WTC11 (cell line): Measurements from ENCODE around the gene ACOX3. TPM values are rescaled to one million over a fixed set of nuclear protein-coding genes. Genes with fewer than 3 reads are reported as not detected.

Source experiments
- ATAC-seq: fragments of 200-7000 bp; cut with Tn5 transposase; 2 replicates; pipeline ENCODE4 v1.10.0; 2021; ENCODE audit warnings: mild to moderate bottlenecking, moderate library complexity
- CTCF ChIA-PET: fragments of 300-600 bp; sonication (Branson Sonifier 250); formaldehyde crosslinking; loops from one replicate; lab custom pipeline; 2021; ENCODE audit warnings: antibody characterized with exemption; lab: Charles Lee
- POLR2A ChIA-PET: fragments of 350-600 bp; sonication (Branson Sonifier 250); formaldehyde crosslinking; loops from one replicate; lab custom pipeline; 2021; ENCODE audit warnings: antibody characterized with exemption; lab: Charles Lee
- DNase-seq: peaks from one replicate; pipeline ENCODE4 v3.0.0; 2021; ENCODE audit warnings: low spot score
- H3K27ac Mint-ChIP-seq: 2 replicates; pipeline ENCODE4 v1.8.0; 2021; ENCODE audit warnings: mixed read lengths
- H3K27me3 Mint-ChIP-seq: 2 replicates; pipeline ENCODE4 v1.8.0; 2021; ENCODE audit warnings: low read depth, mild to moderate bottlenecking, moderate library complexity, mixed read lengths
- H3K36me3 Mint-ChIP-seq: 2 replicates; pipeline ENCODE4 v1.8.0; 2021; ENCODE audit warnings: mixed read lengths
- H3K4me1 Mint-ChIP-seq: 2 replicates; pipeline ENCODE4 v1.8.0; 2022; ENCODE audit warnings: mixed read lengths
- H3K4me3 Mint-ChIP-seq: 2 replicates; pipeline ENCODE4 v1.8.0; 2021; ENCODE audit warnings: mild to moderate bottlenecking, moderate library complexity, mixed read lengths
- H3K9me3 Mint-ChIP-seq: 2 replicates; pipeline ENCODE4 v1.8.0; 2021; ENCODE audit warnings: mixed read lengths
- EMX1 ChIP-seq: fragments of 250-450 bp; sonication (Bioruptor Pico); IDR thresholded peaks from 2 replicates; pipeline ENCODE4 v1.8.0; 2021; ENCODE audit warnings: mild to moderate bottlenecking
- ETV6 ChIP-seq: sonication (generic); formaldehyde crosslinking; IDR thresholded peaks from 2 replicates; pipeline ENCODE4 v1.8.1; 2022; ENCODE audit warnings: mild to moderate bottlenecking, missing genetic modification reagents
- FOXK1 ChIP-seq: sonication (generic); formaldehyde crosslinking; IDR thresholded peaks from 2 replicates; pipeline ENCODE4 v1.8.0; 2022; ENCODE audit warnings: mild to moderate bottlenecking, moderate library complexity, missing genetic modification reagents
- GTF2I ChIP-seq: fragments of 250-450 bp; sonication (Bioruptor Pico); conservative IDR thresholded peaks from 2 replicates; pipeline ENCODE4 v1.4.0; 2021; ENCODE audit warnings: mild to moderate bottlenecking
- KAT7 ChIP-seq: sonication (generic); formaldehyde crosslinking; IDR thresholded peaks from 2 replicates; pipeline ENCODE4 v1.8.1; 2023; ENCODE audit warnings: missing genetic modification reagents, mild to moderate bottlenecking, borderline replicate concordance
- NR1H2 ChIP-seq: sonication (generic); formaldehyde crosslinking; IDR thresholded peaks from 2 replicates; pipeline ENCODE4 v1.9.0; 2021; ENCODE audit warnings: mild to moderate bottlenecking, moderate library complexity, missing genetic modification reagents
- NR2C2 ChIP-seq: sonication (generic); formaldehyde crosslinking; IDR thresholded peaks from 2 replicates; pipeline ENCODE4 v1.8.0; 2022; ENCODE audit warnings: mild to moderate bottlenecking, missing genetic modification reagents
- RELA ChIP-seq: sonication (generic); formaldehyde crosslinking; IDR thresholded peaks from 2 replicates; pipeline ENCODE4 v1.8.1; 2022; ENCODE audit warnings: missing genetic modification reagents, mild to moderate bottlenecking, borderline replicate concordance
- SOX15 ChIP-seq: fragments of 250-450 bp; sonication (Bioruptor Pico); IDR thresholded peaks from 2 replicates; pipeline ENCODE4 v1.9.0; 2021; ENCODE audit warnings: mild to moderate bottlenecking
- TCF7 ChIP-seq: sonication (generic); formaldehyde crosslinking; IDR thresholded peaks from 2 replicates; pipeline ENCODE4 v1.8.0; 2022; ENCODE audit warnings: mild to moderate bottlenecking, low read depth, missing genetic modification reagents, moderate library complexity
- TEAD1 ChIP-seq: sonication (generic); formaldehyde crosslinking; IDR thresholded peaks from 2 replicates; pipeline ENCODE4 v1.8.0; 2022; ENCODE audit warnings: mild to moderate bottlenecking, missing genetic modification reagents
- ZBTB21 ChIP-seq: sonication (generic); formaldehyde crosslinking; IDR thresholded peaks from 2 replicates; pipeline ENCODE4 v1.8.1; 2023; ENCODE audit warnings: mild to moderate bottlenecking, missing genetic modification reagents, borderline replicate concordance
- ZNF317 ChIP-seq: sonication (generic); formaldehyde crosslinking; IDR thresholded peaks from 2 replicates; pipeline ENCODE4 v1.8.1; 2023; ENCODE audit warnings: low read depth, mild to moderate bottlenecking, moderate library complexity, missing genetic modification reagents, borderline replicate concordance
- ZNF396 ChIP-seq: fragments of 250-450 bp; sonication (Bioruptor Pico); IDR thresholded peaks from 2 replicates; pipeline ENCODE4 v1.8.0; 2021; ENCODE audit warnings: mild to moderate bottlenecking, moderate library complexity, borderline replicate concordance
- total RNA-seq: library from RNA; stranded (reverse); gene quantifications from 3 replicates; pipeline ENCODE4 v1.2.3, GENCODE V29; 2021
- TF ChIP-seq, protein P1 (sequence below): sonication (generic); formaldehyde crosslinking; IDR thresholded peaks from 2 replicates; pipeline ENCODE4 v1.8.1; 2023; ENCODE audit warnings: mild to moderate bottlenecking, missing genetic modification reagents
- TF ChIP-seq, protein P2 (sequence below): sonication (generic); formaldehyde crosslinking; conservative IDR thresholded peaks from 2 replicates; pipeline ENCODE4 v1.8.1; 2023; ENCODE audit warnings: mild to moderate bottlenecking, low read depth, missing genetic modification reagents, moderate library complexity
- TF ChIP-seq, protein P3 (sequence below): sonication (generic); formaldehyde crosslinking; IDR thresholded peaks from 2 replicates; pipeline ENCODE4 v1.8.1; 2023; ENCODE audit warnings: mild to moderate bottlenecking, missing genetic modification reagents
- TF ChIP-seq, protein P4 (sequence below): sonication (generic); formaldehyde crosslinking; conservative IDR thresholded peaks from 2 replicates; pipeline ENCODE4 v1.8.1; 2022; ENCODE audit warnings: mild to moderate bottlenecking, missing genetic modification reagents
- TF ChIP-seq, protein P5 (sequence below): sonication (generic); formaldehyde crosslinking; IDR thresholded peaks from 2 replicates; pipeline ENCODE4 v1.8.0; 2023; ENCODE audit warnings: missing genetic modification reagents, mild to moderate bottlenecking, borderline replicate concordance
- TF ChIP-seq, protein P6 (sequence below): fragments of 250-450 bp; sonication (Bioruptor Pico); conservative IDR thresholded peaks from 2 replicates; pipeline ENCODE4 v1.9.0; 2021; ENCODE audit warnings: mild to moderate bottlenecking

Gene ACOX3
- total RNA-seq, 1 experiment from 2014 or later: 10.7 TPM

DNA sequence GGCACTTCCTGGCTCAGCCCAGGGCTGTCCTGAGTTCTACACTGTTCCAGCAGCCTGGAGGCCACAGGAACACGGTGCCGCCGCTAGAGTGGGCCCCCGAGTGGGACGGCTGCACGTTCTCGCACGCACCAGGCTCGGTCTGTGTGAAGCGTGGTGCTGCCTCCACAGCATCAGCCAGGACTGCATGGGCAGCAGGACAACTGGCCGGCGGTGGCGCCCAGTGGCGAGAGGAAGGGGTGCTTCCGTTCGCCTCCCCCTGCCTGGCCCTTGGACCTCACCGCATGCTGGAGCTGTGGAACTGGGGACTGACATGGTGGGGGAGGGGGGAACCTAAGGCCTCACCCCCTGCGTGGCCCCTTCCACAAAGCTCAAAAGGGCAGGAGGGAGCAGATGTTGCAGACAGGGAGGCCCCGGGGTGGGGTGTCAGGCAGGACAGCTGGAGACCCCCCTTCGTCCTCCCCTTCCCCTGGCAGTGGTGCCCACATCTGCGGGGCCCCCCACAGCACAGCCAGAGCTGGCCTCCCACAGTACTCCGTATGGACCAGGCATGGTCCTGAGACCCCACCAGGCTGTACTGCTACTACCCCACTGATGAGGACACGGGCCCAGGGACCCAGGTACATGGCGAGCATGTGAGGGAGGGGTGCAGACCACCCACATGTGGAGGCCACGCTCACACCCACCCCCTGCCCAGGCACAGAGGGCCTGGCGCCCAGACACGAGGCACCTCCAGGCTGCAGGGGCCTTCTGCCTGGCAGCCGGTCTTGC is 58.5 kb downstream of the ACOX3 start:
- H3K9me3 Mint-ChIP-seq: no peaks in the 10 kb centered on the region
- no peak overlapping the region for H3K27ac Mint-ChIP-seq
- ATAC-seq: no peak
- DNase-seq: no peak
- ChIA-PET POLR2A (no interaction called here), CTCF (no interaction called here)
- no peak overlapping the region for H3K4me3 Mint-ChIP-seq
- TF ChIP-seq SOX15 (CRISPR knock-in tag) (no peak), GTF2I (CRISPR knock-in tag) (no peak)
- TF ChIP-seq, protein P1, sequence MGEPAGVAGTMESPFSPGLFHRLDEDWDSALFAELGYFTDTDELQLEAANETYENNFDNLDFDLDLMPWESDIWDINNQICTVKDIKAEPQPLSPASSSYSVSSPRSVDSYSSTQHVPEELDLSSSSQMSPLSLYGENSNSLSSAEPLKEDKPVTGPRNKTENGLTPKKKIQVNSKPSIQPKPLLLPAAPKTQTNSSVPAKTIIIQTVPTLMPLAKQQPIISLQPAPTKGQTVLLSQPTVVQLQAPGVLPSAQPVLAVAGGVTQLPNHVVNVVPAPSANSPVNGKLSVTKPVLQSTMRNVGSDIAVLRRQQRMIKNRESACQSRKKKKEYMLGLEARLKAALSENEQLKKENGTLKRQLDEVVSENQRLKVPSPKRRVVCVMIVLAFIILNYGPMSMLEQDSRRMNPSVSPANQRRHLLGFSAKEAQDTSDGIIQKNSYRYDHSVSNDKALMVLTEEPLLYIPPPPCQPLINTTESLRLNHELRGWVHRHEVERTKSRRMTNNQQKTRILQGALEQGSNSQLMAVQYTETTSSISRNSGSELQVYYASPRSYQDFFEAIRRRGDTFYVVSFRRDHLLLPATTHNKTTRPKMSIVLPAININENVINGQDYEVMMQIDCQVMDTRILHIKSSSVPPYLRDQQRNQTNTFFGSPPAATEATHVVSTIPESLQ (CRISPR knock-in tag): no peak
- TF ChIP-seq, protein P2, sequence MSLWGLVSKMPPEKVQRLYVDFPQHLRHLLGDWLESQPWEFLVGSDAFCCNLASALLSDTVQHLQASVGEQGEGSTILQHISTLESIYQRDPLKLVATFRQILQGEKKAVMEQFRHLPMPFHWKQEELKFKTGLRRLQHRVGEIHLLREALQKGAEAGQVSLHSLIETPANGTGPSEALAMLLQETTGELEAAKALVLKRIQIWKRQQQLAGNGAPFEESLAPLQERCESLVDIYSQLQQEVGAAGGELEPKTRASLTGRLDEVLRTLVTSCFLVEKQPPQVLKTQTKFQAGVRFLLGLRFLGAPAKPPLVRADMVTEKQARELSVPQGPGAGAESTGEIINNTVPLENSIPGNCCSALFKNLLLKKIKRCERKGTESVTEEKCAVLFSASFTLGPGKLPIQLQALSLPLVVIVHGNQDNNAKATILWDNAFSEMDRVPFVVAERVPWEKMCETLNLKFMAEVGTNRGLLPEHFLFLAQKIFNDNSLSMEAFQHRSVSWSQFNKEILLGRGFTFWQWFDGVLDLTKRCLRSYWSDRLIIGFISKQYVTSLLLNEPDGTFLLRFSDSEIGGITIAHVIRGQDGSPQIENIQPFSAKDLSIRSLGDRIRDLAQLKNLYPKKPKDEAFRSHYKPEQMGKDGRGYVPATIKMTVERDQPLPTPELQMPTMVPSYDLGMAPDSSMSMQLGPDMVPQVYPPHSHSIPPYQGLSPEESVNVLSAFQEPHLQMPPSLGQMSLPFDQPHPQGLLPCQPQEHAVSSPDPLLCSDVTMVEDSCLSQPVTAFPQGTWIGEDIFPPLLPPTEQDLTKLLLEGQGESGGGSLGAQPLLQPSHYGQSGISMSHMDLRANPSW (CRISPR knock-in tag): no peak
- peaks cover 2% of the 10 kb centered on the region for H3K4me1 Mint-ChIP-seq
- H3K36me3 Mint-ChIP-seq: no peaks in the 10 kb centered on the region
- H3K27me3 Mint-ChIP-seq: no peaks in the 10 kb centered on the region

DNA sequence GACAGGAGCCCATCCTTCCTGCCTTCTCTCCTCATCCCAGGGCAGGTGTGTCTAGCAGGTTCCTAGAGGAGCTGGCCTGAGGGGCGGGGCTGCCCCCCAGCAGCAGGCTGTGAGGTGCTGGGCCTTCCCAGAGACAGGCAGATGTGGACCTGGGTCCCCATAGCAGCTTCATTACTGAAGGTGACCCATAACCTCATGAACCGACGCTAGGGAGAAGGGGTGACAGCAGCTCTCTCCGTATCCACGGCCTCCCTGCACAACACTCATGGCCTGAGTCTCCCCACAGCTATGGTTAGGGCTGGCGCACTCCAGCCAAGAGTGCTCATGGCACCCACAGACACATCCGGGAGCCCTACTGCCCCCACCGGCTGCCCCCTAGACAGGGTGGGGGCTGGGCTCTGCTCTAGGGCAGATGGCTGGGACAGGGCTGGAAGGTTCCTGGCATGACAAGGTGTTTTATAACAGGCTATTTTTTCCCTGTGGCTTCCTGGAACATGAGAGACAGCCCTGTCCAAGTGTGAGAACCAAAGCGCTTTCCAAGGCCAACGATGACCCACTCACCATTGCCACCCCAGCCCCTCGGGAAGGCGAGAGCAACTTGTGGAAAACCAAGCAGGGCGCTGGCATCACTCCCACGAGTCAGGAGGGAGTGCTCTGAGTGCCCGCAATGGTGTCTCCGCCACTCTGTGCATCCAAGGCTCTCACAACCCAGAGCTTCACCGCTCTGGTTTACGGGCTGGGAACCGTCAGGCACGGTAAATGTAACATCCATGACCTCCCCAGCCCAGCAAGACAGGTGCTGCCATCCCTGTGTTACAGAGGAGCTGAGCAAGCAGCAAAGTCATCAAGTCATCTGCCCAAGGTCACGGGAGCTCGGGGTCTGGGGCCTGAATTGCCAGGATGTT is 59.8 kb downstream of the ACOX3 start:
- Mint-ChIP-seq H3K27me3 (no peaks in the 10 kb centered on the region), H3K9me3 (no peaks in the 10 kb centered on the region), H3K27ac (no peak overlapping the region), H3K4me3 (no peak overlapping the region), H3K36me3 (no peaks in the 10 kb centered on the region), H3K4me1 (peaks cover 3% of the 10 kb centered on the region)
- CTCF ChIA-PET: interaction anchor here (0.5 to 1.1 kb wide), 3 partner anchors 23 to 139 kb away, joined by 3 to 4 read pairs (median 3); no protein-coding TSS in a partner anchor
- POLR2A ChIA-PET: no interaction called here
- DNase-seq (no peak), ATAC-seq (no peak)
- no peak for TF ChIP-seq TEAD1 (CRISPR knock-in tag)
- TF ChIP-seq KAT7 (CRISPR knock-in tag): no peak
- TF ChIP-seq, protein P3, sequence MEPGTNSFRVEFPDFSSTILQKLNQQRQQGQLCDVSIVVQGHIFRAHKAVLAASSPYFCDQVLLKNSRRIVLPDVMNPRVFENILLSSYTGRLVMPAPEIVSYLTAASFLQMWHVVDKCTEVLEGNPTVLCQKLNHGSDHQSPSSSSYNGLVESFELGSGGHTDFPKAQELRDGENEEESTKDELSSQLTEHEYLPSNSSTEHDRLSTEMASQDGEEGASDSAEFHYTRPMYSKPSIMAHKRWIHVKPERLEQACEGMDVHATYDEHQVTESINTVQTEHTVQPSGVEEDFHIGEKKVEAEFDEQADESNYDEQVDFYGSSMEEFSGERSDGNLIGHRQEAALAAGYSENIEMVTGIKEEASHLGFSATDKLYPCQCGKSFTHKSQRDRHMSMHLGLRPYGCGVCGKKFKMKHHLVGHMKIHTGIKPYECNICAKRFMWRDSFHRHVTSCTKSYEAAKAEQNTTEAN (CRISPR knock-in tag): no peak
- TF ChIP-seq TCF7: no peak
- TF ChIP-seq, protein P4, sequence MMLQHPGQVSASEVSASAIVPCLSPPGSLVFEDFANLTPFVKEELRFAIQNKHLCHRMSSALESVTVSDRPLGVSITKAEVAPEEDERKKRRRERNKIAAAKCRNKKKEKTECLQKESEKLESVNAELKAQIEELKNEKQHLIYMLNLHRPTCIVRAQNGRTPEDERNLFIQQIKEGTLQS (CRISPR knock-in tag): no peak
- no peak for TF ChIP-seq ZNF396 (CRISPR knock-in tag)
- TF ChIP-seq ZNF317: no peak
- TF ChIP-seq, protein P5, sequence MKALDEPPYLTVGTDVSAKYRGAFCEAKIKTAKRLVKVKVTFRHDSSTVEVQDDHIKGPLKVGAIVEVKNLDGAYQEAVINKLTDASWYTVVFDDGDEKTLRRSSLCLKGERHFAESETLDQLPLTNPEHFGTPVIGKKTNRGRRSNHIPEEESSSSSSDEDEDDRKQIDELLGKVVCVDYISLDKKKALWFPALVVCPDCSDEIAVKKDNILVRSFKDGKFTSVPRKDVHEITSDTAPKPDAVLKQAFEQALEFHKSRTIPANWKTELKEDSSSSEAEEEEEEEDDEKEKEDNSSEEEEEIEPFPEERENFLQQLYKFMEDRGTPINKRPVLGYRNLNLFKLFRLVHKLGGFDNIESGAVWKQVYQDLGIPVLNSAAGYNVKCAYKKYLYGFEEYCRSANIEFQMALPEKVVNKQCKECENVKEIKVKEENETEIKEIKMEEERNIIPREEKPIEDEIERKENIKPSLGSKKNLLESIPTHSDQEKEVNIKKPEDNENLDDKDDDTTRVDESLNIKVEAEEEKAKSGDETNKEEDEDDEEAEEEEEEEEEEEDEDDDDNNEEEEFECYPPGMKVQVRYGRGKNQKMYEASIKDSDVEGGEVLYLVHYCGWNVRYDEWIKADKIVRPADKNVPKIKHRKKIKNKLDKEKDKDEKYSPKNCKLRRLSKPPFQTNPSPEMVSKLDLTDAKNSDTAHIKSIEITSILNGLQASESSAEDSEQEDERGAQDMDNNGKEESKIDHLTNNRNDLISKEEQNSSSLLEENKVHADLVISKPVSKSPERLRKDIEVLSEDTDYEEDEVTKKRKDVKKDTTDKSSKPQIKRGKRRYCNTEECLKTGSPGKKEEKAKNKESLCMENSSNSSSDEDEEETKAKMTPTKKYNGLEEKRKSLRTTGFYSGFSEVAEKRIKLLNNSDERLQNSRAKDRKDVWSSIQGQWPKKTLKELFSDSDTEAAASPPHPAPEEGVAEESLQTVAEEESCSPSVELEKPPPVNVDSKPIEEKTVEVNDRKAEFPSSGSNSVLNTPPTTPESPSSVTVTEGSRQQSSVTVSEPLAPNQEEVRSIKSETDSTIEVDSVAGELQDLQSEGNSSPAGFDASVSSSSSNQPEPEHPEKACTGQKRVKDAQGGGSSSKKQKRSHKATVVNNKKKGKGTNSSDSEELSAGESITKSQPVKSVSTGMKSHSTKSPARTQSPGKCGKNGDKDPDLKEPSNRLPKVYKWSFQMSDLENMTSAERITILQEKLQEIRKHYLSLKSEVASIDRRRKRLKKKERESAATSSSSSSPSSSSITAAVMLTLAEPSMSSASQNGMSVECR: no peak
- TF ChIP-seq, protein P6, sequence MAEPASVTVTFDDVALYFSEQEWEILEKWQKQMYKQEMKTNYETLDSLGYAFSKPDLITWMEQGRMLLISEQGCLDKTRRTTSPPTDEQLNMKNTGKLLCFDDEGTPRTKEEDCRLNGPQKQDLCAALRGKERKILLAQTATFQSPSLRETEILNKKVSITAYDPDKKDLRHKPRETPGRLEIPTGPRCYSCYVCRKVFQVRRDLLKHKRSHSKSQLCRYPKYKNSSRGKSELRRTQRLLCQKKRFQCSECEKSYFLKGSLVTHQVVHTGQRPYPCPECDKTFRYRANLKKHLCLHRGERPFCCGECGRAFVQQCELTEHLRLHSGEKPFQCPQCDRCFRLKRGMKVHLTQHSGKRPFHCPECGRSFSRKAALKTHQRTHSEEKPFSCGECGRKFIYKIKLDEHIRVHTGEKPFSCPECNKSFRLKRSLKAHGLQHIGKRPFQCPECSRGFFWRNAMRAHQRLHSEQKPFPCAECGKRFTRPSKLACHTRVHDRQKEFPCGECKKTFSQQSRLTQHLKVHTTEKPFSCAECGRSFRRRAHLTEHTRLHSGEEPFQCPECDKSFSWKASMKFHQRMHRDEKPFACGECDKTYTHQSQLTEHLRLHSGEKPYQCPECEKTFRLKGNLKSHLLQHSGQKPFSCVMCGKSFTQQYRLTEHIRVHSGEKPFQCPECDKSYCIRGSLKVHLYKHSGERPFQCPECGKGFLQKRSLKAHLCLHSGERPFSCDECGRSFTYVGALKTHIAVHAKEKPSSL (CRISPR knock-in tag): no peak
- no peak for TF ChIP-seq ZBTB21 (CRISPR knock-in tag)
- TF ChIP-seq RELA (CRISPR knock-in tag): no peak
- no peak for TF ChIP-seq NR2C2 (CRISPR knock-in tag)
- TF ChIP-seq ETV6 (CRISPR knock-in tag): no peak
- no peak for TF ChIP-seq FOXK1 (CRISPR knock-in tag)
- TF ChIP-seq EMX1 (CRISPR knock-in tag): no peak
- no peak for TF ChIP-seq NR1H2 (CRISPR knock-in tag)
